G401.6 (cell line): ENCODE measurements around the gene SHISA5.
"Not testable (repeated sequence)": the region's sequence is repeated elsewhere in the genome, so short reads cannot be mapped to it uniquely, and the experiment has no call there.

Source experiments
- FAIRE-seq: peaks from 2 replicates; lab custom pipeline; 2012; peaks lifted over from hg19 to GRCh38; lab: Jason Lieb, UNC

The SHISA5 gene, protein sequence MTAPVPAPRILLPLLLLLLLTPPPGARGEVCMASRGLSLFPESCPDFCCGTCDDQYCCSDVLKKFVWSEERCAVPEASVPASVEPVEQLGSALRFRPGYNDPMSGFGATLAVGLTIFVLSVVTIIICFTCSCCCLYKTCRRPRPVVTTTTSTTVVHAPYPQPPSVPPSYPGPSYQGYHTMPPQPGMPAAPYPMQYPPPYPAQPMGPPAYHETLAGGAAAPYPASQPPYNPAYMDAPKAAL

DNA sequence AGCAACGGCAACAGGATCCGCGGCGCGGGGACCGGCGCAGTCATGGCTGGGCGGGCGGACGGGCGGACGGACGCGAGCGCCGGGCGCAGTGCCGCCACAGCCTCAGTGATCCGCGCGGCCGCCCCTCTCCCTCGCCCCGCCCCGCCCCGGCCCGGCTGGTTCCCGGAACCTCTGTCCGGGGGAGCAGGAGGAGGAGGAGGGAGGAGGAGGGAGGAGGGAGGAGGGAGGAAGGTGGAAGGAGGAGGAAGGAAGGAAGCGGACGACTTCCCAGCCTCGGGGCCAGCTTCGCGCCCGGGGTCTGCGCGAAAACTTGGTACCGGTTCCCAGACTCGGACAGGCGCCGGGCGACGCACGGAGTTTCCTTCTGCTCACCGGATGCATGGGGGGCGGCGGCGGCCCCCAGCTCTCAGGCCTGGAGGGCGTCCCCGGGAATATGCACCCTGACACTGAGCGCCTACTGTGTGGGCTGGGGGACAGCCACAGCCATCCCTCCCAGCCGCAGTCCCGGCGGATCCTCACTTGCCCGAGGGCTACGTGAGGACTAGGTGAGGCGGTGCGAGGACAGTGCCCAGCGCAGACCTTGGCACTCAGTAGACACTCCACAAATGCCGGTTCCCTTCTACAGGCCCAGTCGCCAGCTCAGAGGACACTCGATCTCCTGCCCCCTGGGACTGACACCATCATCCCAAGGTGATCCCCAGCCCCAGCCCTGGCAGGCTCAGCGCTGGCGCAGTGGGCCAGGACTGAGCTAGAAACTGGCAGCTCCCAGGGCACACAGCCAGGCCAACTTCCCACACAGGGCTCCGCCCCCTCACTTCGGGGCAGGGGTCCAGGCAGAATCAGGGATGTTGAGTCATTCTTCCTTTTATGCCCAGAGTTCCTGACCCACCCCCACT lies at the start of gene SHISA5:
SHISA5 (minus strand) TSS at position 124 of the 896 bp plus-strand sequence; CDS start at position 44, 80 bp downstream.
- no peak for FAIRE-seq

DNA sequence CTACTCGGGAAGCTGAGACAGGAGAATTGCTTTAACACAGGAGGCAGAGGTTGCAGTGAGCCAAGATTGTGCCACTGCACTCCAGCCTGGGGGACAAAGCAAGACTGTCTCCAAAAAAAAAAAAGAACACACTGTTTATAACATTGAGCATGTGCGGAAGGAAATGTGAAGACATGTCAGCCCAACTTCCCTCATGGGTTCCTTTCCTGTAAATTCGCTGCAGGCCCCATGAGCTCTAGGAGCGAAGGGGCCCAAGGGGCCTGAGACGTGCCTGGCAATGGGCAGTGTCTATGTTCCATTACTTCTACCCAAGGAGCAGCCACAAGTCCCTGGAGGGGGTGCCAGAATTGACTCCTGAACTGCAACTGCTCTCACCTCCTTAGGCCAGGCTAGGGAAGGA lies 49.4 kb upstream of the SHISA5 start:
- no peak for FAIRE-seq

DNA sequence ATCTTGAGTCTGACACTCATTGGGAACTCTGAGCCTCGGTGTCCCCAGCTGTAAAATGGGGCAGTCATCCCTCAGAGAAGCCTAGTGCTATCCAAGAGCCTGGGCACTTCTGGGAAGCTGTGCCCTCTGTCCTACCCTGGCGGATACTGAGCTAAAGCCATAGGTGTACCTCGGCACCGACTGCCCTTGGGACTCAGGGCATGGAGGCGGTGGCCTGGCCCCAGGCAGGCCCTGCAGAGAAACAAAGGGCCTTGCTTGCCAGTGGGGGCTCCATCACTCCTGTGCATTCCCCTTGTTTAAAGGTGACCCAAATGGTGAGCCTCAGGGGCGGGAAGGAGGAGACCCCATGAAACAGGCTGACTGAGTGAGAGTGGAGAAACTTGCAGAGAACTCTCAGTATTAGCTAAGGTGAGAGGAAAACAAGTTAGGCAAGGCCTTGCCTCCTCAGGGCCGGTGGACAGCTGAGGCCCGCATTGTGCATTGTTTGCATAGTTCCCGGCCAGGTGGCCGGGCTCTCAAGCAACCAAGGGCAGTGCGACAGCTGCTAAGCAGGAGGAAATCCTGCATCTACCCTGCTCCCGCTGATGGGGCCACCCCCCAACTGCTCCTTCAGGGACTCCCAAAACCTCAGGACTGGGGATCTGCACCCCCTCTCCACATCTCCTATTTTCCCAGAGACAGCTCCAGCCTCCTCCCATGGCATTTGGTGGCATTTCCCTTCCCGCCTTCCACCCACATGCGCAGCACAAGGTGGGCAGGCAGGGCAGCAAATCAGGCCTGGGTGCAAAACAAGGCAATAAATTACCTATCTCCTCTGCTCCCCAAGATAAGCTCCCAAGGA lies 48.4 kb upstream of the SHISA5 start:
- FAIRE-seq = no peak

DNA sequence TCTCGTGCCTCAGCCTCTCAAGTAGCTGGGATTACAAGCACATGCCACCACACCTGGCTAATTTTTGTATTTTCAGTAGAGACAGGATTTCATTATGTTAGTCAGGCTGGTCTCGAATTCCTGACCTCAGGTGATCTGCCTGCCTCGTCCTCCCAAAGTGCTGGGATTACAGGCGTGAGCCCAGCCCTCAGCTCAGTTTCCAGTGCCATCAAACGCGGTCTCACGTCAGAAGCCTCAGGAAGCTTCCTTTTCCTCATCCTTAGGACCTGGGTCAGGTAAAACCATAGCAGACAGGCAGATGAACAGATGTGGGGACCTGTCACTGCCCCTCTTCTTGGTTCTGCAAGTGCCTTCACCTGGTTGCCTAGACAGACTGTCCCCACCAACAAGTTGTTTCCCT lies 47.7 kb upstream of the SHISA5 start:
- FAIRE-seq = not testable (repeated sequence)

DNA sequence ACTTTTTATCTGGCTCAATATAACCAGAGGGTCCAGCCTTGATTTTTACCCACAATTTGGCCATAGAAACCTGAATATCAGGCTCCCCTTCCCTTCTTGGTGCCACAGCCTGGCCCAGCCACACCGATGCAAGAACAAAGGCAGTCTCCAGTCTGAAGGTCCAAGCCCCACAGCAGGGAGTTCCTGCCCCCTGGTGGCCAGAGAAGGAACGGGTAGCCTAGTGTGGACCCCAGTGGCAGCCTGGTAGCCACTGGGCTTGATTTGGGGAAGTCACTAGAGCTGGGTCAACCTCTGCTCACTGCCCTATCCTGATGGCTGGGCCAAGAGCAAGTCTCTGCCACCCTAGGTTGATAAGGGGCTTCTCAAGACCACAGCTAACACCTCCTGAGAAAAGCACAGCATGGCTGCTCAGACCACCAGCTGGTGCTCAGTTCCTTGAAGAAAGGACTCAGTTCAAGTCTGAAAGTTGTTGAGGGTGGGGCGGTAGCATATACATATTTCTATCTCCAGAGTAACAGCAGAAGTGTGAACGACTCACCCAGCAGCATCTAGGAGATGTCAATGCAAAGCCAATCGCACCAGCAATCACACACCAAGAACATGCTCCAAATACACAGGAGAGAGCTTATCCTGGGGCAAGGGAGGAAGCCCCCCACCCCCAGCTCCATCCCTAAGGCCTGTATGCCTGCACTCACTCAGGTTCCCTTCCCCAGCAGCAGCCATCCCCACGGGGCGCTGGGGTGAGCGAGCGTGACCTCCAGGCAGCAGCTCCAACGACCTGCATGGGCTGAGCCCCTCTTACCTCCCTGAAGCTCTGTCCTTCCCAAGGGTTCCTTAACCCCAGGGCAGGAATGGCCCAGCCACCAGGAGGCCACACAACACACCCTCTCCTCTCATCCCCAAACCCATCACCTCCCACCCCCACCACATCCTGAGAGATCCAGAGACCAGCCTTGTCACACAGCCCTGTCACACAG lies 45.0 kb upstream of the SHISA5 start:
- peak; percentile 42 for FAIRE-seq

DNA sequence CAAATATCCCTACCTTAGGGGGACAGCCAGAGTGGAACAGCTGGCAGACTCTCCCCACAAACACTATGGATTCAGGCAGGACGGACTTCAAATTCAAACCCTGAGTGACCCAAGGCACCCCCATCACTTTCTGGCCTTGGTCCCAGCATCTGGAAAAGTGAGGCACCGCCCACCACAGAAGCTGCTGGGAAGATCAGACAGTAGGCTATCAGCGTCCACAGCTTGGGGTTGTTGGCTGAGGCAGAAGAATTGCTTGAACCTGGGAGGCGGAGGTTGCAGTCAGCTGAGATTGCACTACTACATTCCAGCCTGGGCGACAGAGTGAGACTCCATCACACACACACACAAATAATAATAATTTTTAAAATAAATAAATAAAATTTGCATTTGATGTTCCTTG lies 44.2 kb upstream of the SHISA5 start:
- no peak for FAIRE-seq

DNA sequence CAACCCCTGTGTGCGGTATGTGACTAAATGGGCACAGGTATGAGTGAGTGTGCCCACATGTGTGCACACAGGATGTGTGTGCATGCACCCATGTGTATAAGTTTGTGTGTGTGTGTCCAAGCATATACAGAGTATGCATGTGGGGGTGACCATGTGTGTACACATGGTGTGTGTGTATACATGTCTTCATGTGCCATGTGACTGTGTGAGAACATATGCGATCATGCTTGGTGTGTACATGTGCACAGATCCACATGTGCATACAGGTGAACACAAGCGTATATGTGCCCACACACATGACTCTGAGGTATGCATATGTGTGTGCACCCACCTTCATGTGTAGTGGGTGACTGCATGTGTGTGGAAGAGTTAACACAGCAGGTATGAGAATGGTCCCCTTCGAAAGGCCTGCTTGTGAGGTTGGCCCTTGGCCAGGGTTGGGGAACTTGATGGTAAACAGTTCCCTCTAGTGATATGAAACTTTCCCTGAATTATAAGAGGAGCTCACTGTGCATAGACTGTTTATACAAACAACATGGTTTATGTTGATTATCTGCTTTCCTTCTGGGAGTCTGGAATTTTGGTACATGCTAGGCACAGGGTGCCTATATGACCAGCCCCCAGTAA lies 42.3 kb upstream of the SHISA5 start:
- FAIRE-seq = no peak

DNA sequence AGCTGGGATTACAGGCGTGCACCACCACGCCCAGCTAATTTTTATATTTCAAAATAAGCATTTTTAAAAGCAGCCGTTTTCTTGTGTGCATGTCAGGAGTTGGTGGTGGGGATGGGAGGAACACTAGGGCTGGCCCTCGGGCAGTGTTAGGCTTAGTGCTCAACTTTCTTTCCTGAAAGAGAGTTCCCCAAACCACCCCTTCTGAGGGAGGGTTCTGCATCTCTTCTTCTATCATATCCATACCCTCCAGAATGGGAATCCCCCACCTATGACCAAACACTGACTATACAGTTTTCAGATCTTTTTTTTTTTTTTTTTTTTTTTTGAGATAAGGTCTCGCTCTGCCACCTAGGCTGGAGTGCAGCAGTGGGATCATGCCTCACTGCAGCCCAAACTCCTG lies 40.2 kb upstream of the SHISA5 start:
- FAIRE-seq = no peak

DNA sequence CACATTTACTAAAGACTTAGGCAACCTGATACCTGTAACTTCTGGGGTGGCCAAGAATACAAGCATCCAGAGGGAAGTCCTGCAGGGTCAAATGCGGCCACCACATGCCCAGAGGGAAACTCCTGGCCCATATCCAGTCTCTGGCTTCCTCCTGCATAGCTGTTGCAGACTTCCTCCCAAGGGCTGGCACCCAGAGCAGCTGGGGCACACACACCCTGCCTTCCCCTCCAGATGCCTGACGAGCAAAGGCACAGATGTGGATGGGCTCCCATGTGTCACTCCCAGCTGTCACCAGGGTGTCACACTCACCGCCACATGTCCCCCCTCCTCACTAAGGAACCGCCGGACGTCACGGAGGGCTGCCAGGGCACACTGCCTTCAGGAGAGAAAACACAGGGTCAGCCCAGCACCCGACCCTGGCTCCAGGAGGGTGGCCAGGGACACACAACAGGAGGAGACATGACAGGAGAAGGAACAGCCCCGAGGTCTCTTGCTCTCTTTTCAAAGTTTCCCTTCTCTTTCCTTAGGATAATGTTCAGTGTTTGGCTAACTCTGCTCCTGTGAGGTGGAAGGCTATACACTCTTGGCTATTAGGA lies 39.4 kb upstream of the SHISA5 start:
- no peak for FAIRE-seq

DNA sequence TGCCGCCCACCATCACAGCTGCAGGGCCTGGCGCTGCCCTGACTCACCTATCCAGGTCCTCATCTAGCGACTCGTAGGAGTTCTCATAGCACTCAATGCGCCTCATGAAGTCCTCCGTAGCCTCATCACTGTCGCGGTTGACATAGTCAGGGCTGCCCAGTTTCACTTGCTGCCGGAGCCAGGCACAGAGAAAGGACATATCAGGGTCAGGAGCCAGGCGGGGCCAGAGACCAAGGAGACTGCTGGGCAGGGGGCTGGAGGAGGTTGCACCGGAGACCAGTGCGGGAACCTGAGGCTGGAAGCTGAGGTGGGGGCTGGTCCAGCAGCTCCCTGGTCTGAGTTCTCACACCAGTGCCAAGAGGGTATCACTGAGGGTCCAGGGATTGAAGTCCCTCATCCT lies 34.5 kb upstream of the SHISA5 start:
- no peak for FAIRE-seq

DNA sequence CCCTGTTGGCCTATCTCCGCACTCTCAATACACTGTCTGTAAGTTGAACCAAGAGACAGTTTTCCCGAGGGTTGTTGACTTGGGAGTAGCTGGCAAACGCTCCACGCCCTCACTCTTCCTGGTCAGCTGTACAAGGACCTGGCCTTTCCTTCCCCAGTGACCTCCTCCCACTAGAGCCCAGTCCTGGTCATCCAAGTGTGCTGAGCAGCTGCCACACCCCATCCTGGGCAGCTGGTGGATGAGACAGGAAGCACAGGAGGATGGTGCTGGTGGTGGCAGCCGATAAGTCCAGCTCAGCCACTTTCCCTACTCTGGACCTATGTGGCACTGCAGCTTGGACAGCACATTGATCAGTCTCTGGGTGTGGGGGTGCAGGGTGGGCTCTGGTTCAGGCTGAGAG lies 32.8 kb upstream of the SHISA5 start:
- no peak for FAIRE-seq

DNA sequence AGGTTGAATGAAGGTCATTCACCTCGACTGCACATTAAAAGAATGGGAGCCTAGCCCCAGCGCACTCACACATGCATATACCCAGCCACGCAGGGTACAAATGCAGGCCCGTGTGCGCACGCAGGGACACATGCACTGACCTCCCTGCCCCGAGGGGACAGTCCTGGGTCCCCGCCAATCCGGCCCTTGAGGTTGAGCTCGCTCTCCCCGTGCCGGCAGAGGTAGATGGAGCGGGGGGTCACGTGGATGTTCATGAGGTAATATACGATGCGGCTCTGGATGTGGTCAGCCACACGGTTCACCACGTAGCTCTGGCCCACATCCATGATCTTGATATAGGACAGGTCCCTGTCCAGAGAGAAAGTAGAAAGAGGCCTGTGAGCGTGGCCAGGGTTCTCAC lies 32.1 kb upstream of the SHISA5 start:
- FAIRE-seq = no peak

DNA sequence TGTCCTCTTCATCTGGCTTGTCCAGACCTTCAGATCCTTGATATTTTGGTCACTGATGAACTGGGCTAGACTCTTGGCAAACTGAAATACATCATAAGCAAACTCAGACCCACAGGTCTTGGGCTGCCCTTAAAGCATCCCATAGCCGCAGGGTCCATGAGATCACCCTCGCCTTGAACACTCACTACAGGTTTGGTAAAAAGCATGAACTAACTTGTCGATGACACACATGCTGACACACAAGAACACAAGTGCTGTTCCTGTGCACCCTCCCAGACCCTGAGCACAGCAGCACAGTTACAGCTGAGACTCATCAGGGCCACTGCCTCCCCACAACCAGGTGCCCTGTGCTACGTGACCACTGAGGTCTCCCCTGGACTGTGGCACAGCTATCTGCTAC lies 31.6 kb upstream of the SHISA5 start:
- no peak for FAIRE-seq

DNA sequence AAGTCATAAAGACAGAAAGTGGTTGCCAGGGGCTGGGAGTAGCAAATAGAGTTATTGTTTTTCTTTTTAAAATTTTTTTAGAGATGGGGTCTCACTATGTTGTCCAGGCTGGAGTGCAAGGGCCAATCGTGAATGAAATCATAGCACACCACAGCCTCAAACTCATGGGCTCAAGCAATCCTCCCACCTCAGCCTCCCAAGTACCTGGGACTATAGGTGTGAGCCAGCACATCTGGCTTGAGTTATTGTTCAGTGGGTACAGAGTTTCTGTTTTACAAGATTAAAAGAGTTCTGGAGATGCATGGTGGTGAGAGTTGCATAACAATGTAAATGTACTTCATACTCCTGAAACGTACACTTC lies 29.0 kb upstream of the SHISA5 start:
- FAIRE-seq = no peak

DNA sequence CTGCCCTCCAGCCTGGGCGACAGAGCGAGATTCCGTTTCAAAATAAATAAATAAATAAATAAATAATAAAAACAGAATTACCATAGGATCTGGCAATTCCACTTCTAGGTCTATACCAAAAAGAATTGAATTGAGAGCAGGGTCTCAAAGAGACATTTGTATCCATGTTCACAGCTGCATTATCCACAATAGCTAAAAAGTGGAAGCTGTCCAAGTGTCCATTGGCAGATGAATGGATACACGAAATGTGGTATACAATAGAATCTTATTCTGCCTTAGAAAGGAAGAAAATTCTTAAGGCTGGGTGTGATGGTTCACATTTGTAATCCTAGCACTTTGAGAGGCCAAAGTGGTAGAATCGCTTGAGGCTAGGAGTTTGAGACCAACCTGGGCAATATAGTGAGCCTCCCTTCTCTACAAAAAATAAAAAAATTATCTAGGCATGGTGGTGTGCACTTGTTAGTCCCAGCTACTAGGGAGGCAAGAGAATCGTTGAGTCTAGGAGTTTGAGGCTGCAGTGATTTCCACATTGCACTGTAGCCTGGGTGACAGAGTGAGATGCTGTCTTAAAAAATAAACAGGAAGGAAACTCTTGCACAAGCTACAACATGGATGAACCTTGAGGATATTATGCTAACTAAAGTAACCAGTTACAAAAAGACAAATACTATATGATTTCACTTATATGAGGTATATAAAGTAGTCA lies 28.4 kb upstream of the SHISA5 start:
- no peak for FAIRE-seq

DNA sequence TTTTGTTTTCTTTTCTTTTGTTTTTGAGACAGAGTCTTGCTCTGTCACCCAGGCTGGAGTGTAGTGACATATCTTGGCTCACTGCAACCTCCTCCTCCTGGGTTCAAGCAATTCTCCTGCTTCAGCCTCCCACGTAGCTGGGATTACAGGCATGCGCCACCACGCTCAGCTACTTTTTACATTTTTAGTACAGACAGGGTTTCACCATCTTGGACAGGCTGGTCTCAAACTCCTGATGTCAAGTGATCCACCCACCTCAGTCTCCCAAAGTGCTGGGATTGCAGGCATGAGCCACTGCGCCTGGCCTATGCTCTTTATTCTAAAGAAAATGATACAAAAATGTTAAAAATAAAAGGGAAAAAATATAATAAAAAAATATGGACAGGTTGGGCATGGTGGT lies 26.7 kb upstream of the SHISA5 start:
- FAIRE-seq = not testable (repeated sequence)

DNA sequence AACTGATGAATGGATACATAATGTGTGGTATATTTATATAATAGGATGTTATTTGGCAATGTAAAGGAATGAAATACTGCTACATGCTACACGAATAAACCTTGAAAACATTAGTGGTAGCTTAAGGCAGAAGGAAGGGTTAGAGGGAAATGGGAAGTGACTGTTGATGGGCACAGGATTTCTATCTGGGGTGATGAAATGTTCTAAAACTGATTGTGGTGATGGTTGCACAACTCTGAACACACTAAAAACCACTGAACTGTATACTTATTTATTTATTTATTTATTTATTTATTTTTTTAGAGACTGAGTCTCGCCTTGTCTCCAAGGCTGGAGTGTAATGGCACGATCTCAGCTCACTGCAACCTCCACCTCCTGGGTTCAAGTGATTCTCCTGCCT lies 24.8 kb upstream of the SHISA5 start:
- FAIRE-seq = no peak

DNA sequence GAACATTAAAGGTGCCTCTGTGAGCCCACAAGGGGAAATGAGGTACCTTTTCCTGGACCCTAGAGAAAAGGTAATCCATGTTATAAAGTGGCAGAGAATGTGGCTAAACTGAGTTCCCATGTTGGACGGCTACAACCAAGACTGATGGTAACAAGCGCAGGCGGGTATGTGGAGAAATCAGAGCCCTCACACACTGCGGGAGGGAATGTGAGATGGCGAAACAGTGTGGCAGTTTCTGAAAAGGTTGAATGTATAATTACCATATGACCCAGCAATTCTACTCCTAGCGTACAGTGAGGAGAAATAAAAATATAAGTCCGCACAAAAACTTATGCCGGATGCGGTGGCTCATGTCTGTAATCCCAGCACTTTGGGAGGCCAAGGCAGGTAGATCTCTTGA lies 24.1 kb upstream of the SHISA5 start:
- FAIRE-seq = no peak

DNA sequence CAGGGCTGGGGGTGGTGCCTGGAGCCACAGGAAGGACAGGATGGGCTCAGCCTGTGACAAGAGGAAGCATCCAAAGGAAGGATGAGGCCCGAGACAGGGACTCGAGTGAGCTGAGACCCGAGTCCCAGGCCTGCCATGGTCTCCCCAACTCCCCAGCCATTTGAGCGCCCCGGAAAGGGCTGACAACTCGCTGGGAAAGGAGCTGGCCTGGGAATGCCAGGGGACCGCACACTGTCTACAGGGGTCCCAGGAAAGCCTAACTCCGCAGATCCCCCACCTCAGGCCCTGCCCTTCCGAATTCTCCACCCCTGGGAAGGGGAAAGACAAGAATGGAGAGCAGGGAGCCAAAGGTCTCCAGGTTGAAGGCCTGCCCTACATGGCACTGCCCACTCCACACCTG lies 21.0 kb upstream of the SHISA5 start:
- FAIRE-seq = no peak

DNA sequence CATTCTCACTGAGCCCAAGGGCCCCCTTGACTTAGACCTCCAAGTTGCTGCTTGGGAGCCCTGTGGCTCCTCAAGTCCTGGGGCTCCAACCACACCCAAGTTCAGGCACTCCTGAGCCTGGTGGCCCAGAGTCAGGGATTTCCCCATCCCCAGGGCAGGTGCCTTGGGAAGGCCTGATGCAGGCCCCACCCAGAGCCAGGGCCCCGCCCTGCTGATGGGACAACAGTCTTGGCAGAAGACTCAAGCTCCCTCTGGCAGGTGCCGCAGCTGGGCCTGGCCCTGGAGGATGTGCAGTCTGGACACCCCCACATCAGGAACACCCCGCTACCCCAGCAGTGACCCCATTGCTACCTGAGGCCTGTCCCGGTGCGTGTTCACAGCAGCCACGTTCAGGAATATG lies 17.7 kb upstream of the SHISA5 start:
- no peak for FAIRE-seq
